Trophoblast cell (in vitro differentiated cells and primary cell): ENCODE results near the gene NRG2.

Source experiments
- DNase-seq, 2 donors: peaks; one replicate each; pipeline ENCODE4 v3.0.0-alpha.2; 2016
- H2AFZ ChIP-seq: 2 replicates; pipeline ENCODE4 v1.6.1; 2013; ENCODE audit warnings: low read length, moderate library complexity, mild to moderate bottlenecking; ENCODE audit not compliant: insufficient read depth, poor library complexity
- H2AK5ac ChIP-seq: 2 replicates; pipeline ENCODE4 v1.6.1; 2013; ENCODE audit warnings: mild to moderate bottlenecking, low read length
- H2BK120ac ChIP-seq: 2 replicates; pipeline ENCODE4 v1.6.1; 2013; ENCODE audit warnings: low read length, mild to moderate bottlenecking, moderate library complexity; ENCODE audit not compliant: insufficient read depth, poor library complexity
- H2BK12ac ChIP-seq: 2 replicates; pipeline ENCODE4 v1.6.1; 2013; ENCODE audit warnings: mild to moderate bottlenecking, low read length, moderate library complexity
- H2BK5ac ChIP-seq: 2 replicates; pipeline ENCODE4 v1.6.1; 2013; ENCODE audit warnings: low read length, low read depth, moderate library complexity, mild to moderate bottlenecking; ENCODE audit not compliant: poor library complexity
- H3K14ac ChIP-seq: 2 replicates; pipeline ENCODE4 v1.6.1; 2013; ENCODE audit warnings: mild to moderate bottlenecking, low read length
- H3K18ac ChIP-seq: 2 replicates; pipeline ENCODE4 v1.6.1; 2013; ENCODE audit warnings: mild to moderate bottlenecking, low read length
- H3K23ac ChIP-seq: 2 replicates; pipeline ENCODE4 v1.6.1; 2013; ENCODE audit warnings: low read length
- H3K27ac ChIP-seq: 2 replicates; pipeline ENCODE4 v1.5.1; 2013; ENCODE audit warnings: low read depth, mild to moderate bottlenecking, inconsistent platforms, low read length, moderate library complexity
- H3K27me3 ChIP-seq: 2 replicates; pipeline ENCODE4 v1.6.1; 2013; ENCODE audit warnings: inconsistent platforms, mild to moderate bottlenecking, low read length, moderate library complexity; ENCODE audit not compliant: insufficient read depth
- H3K36me3 ChIP-seq, 2 experiments: 1 replicate in 1 of 2; 2 replicates in 1 of 2; pipeline ENCODE4 v1.6.1; 2013; ENCODE audit warnings: low read length in 2 of 2, mild to moderate bottlenecking in 2 of 2, moderate library complexity in 1 of 2; ENCODE audit not compliant: insufficient read depth in 2 of 2, control insufficient read depth in 1 of 2
- H3K4ac ChIP-seq: 2 replicates; pipeline ENCODE4 v1.6.1; 2013; ENCODE audit warnings: low read depth, mild to moderate bottlenecking, low read length, moderate library complexity
- H3K4me1 ChIP-seq, 2 experiments: 1 replicate in 1 of 2; 2 replicates in 1 of 2; pipeline ENCODE4 v1.6.1; 2013; ENCODE audit warnings: low read length in 2 of 2, mild to moderate bottlenecking in 2 of 2, moderate library complexity in 1 of 2; ENCODE audit not compliant: insufficient read depth in 2 of 2, control insufficient read depth in 1 of 2
- H3K4me2 ChIP-seq: 2 replicates; pipeline ENCODE4 v1.6.1; 2013; ENCODE audit warnings: inconsistent platforms, mild to moderate bottlenecking, low read length, moderate library complexity
- H3K4me3 ChIP-seq: 2 replicates; pipeline ENCODE4 v1.5.1; 2013; ENCODE audit warnings: mild to moderate bottlenecking, low read depth, low read length, inconsistent platforms
- H3K79me1 ChIP-seq: one replicate; pipeline ENCODE4 v1.6.1; 2013; ENCODE audit warnings: low read length
- H3K79me2 ChIP-seq: 2 replicates; pipeline ENCODE4 v1.6.1; 2013; ENCODE audit warnings: low read length, mild to moderate bottlenecking; ENCODE audit not compliant: control insufficient read depth, insufficient read depth, poor library complexity
- H3K9ac ChIP-seq: 2 replicates; pipeline ENCODE4 v1.6.1; 2013; ENCODE audit warnings: mild to moderate bottlenecking, low read length
- H3K9me3 ChIP-seq: 2 replicates; pipeline ENCODE4 v1.6.1; 2013; ENCODE audit warnings: low read depth, mild to moderate bottlenecking, control low read depth, inconsistent platforms, low read length; ENCODE audit not compliant: insufficient read depth
- H4K12ac ChIP-seq: 2 replicates; pipeline ENCODE4 v1.6.1; 2013; ENCODE audit warnings: low read depth, mild to moderate bottlenecking, low read length, moderate library complexity
- H4K8ac ChIP-seq: 2 replicates; pipeline ENCODE4 v1.6.1; 2013; ENCODE audit warnings: low read depth, mild to moderate bottlenecking, low read length, moderate library complexity
- H4K91ac ChIP-seq: one replicate; pipeline ENCODE4 v1.6.1; 2013; ENCODE audit warnings: low read depth, mild to moderate bottlenecking, low read length, moderate library complexity
- WGBS: extraction: QIAGEN DNeasy Blood & Tissue Kit; methylation state at CpG from one replicate; pipeline ENCODE4 v1.1.7; 2013; ENCODE audit warnings: missing lambda C conversion rate; ENCODE audit not compliant: insufficient read length, insufficient coverage; ENCODE audit errors: extremely low coverage; 5-methylcytosine and 5-hydroxymethylcytosine counted together

Gene NRG2

DNA sequence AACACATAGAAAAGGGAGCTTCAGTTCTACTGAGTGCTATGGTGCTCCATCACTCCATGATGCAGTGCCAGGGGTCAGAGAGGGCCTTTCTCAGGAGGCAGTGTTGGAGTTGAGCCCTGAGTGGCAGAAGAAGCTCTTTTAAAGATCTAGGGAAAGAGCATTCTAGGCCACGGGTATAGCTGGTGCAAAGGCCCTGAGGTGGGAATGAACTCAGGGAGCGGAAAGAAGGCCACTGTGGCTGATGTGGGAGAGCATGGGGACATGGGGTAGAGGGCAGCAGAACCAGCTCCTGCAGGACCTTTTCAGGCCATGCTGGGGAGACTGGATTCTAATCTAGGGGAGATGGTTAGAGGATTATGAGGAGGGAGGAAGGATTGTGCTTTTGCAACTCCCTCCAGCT lies 237.6 kb downstream of the NRG2 start:
- H2AK5ac ChIP-seq, result no peak overlapping the region
- no peak overlapping the region for H4K12ac ChIP-seq
- H3K36me3 ChIP-seq, result no peaks in the 10 kb centered on the region
- no peak overlapping the region for H3K27ac ChIP-seq
- DNase-seq, result no peak
- H4K8ac ChIP-seq, result no peak overlapping the region
- no peak overlapping the region for H4K91ac ChIP-seq
- H3K9me3 ChIP-seq, result peaks cover 4% of the 10 kb centered on the region
- no peak overlapping the region for H2AFZ ChIP-seq
- no peak overlapping the region for H3K4me3 ChIP-seq
- H3K9ac ChIP-seq, result no peak overlapping the region
- no peak overlapping the region for H2BK5ac ChIP-seq
- H3K27me3 ChIP-seq, result peaks cover 2% of the 10 kb centered on the region
- no peak overlapping the region for H3K14ac ChIP-seq
- H2BK12ac ChIP-seq, result no peak overlapping the region
- WGBS, result no CpG with 5 or more reads among the region's 2 CpGs
- no peak overlapping the region for H3K4me2 ChIP-seq
- no peak overlapping the region for H3K4ac ChIP-seq
- peaks cover 0 to 2% of the 10 kb centered on the region in 2 experiments for H3K4me1 ChIP-seq
- no peaks in the 10 kb centered on the region for H3K79me1 ChIP-seq
- H3K23ac ChIP-seq, result no peak overlapping the region
- no peaks in the 10 kb centered on the region for H3K79me2 ChIP-seq
- H2BK120ac ChIP-seq, result no peak overlapping the region
- H3K18ac ChIP-seq, result no peak overlapping the region

GRCh38 chr5:139804800-139805397 lies 238.2 kb downstream of the NRG2 start:
- peaks cover 2% of the 10 kb centered on the region for H3K27me3 ChIP-seq
- no peak overlapping the region for H2BK5ac ChIP-seq
- H3K9me3 ChIP-seq, result peaks cover 4% of the 10 kb centered on the region
- H2AFZ ChIP-seq, result no peak overlapping the region
- no peak overlapping the region for H2AK5ac ChIP-seq
- H3K4me3 ChIP-seq, result peak overlapping the region; percentile 62
- H4K91ac ChIP-seq, result no peak overlapping the region
- no peak overlapping the region for H3K18ac ChIP-seq
- peaks cover 0 to 2% of the 10 kb centered on the region in 2 experiments for H3K4me1 ChIP-seq
- H4K12ac ChIP-seq, result no peak overlapping the region
- no peak for DNase-seq
- no peak overlapping the region for H3K27ac ChIP-seq
- no peaks in the 10 kb centered on the region for H3K36me3 ChIP-seq
- no peak overlapping the region for H2BK120ac ChIP-seq
- no peak overlapping the region for H3K4ac ChIP-seq
- no peak overlapping the region for H4K8ac ChIP-seq
- no peaks in the 10 kb centered on the region for H3K79me1 ChIP-seq
- H3K79me2 ChIP-seq, result no peaks in the 10 kb centered on the region
- H3K9ac ChIP-seq, result no peak overlapping the region
- H2BK12ac ChIP-seq, result no peak overlapping the region
- peak overlapping the region; percentile 43 for H3K23ac ChIP-seq
- H3K4me2 ChIP-seq, result no peak overlapping the region
- WGBS, result no CpG with 5 or more reads among the region's 17 CpGs
- no peak overlapping the region for H3K14ac ChIP-seq

GRCh38 chr5:139803978-139804377 lies 239.1 kb downstream of the NRG2 start:
- Histone ChIP-seq H4K91ac (no peak overlapping the region), H4K12ac (no peak overlapping the region), H2BK5ac (no peak overlapping the region), H3K9me3 (peaks cover 4% of the 10 kb centered on the region), H3K4me3 (no peak overlapping the region), H3K18ac (no peak overlapping the region), H3K27me3 (peaks cover 8% of the 10 kb centered on the region), H3K4ac (no peak overlapping the region), H2AK5ac (no peak overlapping the region), H3K23ac (no peak overlapping the region), H3K36me3 (no peaks in the 10 kb centered on the region), H4K8ac (no peak overlapping the region), H3K79me1 (no peaks in the 10 kb centered on the region), H2BK12ac (no peak overlapping the region), H3K4me2 (no peak overlapping the region), H3K79me2 (no peaks in the 10 kb centered on the region), H3K4me1 (peaks cover 0 to 2% of the 10 kb centered on the region in 2 experiments), H3K9ac (no peak overlapping the region), H2BK120ac (no peak overlapping the region), H3K14ac (no peak overlapping the region), H2AFZ (no peak overlapping the region), H3K27ac (no peak overlapping the region)
- no CpG with 5 or more reads among the region's 2 CpGs for WGBS
- DNase-seq, result no peak

DNA sequence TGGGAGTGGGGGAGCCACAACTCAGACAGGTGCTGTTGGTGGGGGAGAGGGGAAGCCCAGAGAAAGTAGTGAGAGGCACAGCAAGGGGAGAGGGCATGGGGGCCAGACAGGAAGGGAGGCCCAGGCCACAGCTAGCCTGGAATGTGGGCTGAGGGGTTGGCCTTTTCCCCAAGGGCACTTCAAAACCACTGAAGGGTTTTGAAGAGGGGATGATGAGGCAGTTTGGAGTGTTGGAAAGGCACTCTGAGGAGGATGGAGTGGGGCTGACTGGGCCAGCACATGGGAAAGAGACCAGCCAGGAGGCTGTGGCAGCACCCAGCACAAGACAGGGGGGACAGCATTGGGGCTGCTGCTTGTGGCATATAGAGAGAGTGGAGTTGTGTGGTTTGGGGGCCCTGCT lies 243.7 kb downstream of the NRG2 start:
- Histone ChIP-seq H4K8ac (no peak overlapping the region), H3K4me2 (no peak overlapping the region), H3K79me2 (no peaks in the 10 kb centered on the region), H3K23ac (no peak overlapping the region), H3K9me3 (peaks cover 6% of the 10 kb centered on the region), H2BK5ac (no peak overlapping the region), H4K91ac (no peak overlapping the region), H3K4ac (no peak overlapping the region), H4K12ac (no peak overlapping the region), H3K36me3 (no peaks in the 10 kb centered on the region), H2BK12ac (no peak overlapping the region), H3K27me3 (peaks cover 48% of the 10 kb centered on the region), H2BK120ac (no peak overlapping the region), H3K14ac (no peak overlapping the region), H3K27ac (no peak overlapping the region), H3K9ac (no peak overlapping the region), H3K4me3 (no peak overlapping the region), H3K18ac (no peak overlapping the region), H2AFZ (no peak overlapping the region), H3K79me1 (no peaks in the 10 kb centered on the region), H2AK5ac (no peak overlapping the region), H3K4me1 (no peaks in the 10 kb centered on the region)
- DNase-seq, result no peak
